Effector memory CD8-positive, alpha-beta T cell (primary cell): ENCODE measurements around the gene HECW1.
A peak's percentile ranks its signal among the peaks of the same experiment; 100 is the strongest.
"Not testable (repeated sequence)": the region's sequence is repeated elsewhere in the genome, so short reads cannot be mapped to it uniquely, and the experiment has no call there.

Source experiments
- ATAC-seq: fragments of 150-1000 bp; cut with Tn5 transposase; replicated peaks from 2 replicates; pipeline ENCODE4 v1.10.0; 2021; ENCODE audit warnings: mild to moderate bottlenecking, moderate library complexity
- DNase-seq, 3 experiments: peaks; one replicate each; pipeline ENCODE4 v3.0.0; 2021
- H3K27ac Mint-ChIP-seq, 2 donors: one replicate each; pipeline ENCODE4 v1.8.0; 2022; ENCODE audit warnings: mild to moderate bottlenecking in 2 of 2, mixed read lengths in 2 of 2, moderate library complexity in 2 of 2
- H3K27me3 Mint-ChIP-seq, 2 donors: one replicate each; pipeline ENCODE4 v1.8.0; 2022; ENCODE audit warnings: mixed read lengths in 2 of 2
- H3K36me3 Mint-ChIP-seq: one replicate; pipeline ENCODE4 v1.8.0; 2022; ENCODE audit warnings: mild to moderate bottlenecking, moderate library complexity, mixed read lengths; ENCODE audit not compliant: insufficient read depth
- H3K4me1 Mint-ChIP-seq, 2 donors: one replicate each; pipeline ENCODE4 v1.8.0; 2022; ENCODE audit warnings: low read depth in 2 of 2, mixed read lengths in 2 of 2
- H3K4me3 Mint-ChIP-seq, 2 donors: one replicate each; pipeline ENCODE4 v1.8.0; 2022; ENCODE audit warnings: mild to moderate bottlenecking in 2 of 2, mixed read lengths in 2 of 2, moderate library complexity in 2 of 2
- H3K9me3 Mint-ChIP-seq, 2 donors: one replicate each; pipeline ENCODE4 v1.8.0; 2022; ENCODE audit warnings: mixed read lengths in 2 of 2

Gene HECW1

GRCh38 chr7:43583424-43584194 is 471.2 kb downstream of the HECW1 start:
- peaks cover 17 to 38% of the 10 kb centered on the region in 2 donors for H3K4me1 Mint-ChIP-seq
- peak overlapping the region; percentile 98 to 99 for H3K27ac Mint-ChIP-seq
- H3K27me3 Mint-ChIP-seq: peaks cover 0 to 11% of the 10 kb centered on the region in 2 donors
- ATAC-seq (peak; percentile 30), DNase-seq (peak; percentile 60 to 73 (median 67))
- H3K36me3 Mint-ChIP-seq: peaks cover 62% of the 10 kb centered on the region
- peak overlapping the region; percentile 92 to 96 for H3K4me3 Mint-ChIP-seq
- H3K9me3 Mint-ChIP-seq: no peaks in the 10 kb centered on the region

- Mint-ChIP-seq H3K27me3 (peaks cover 0 to 11% of the 10 kb centered on the region in 2 donors), H3K4me1 (peaks cover 20 to 42% of the 10 kb centered on the region in 2 donors), H3K27ac (peak overlapping the region; percentile 98 to 99), H3K9me3 (no peaks in the 10 kb centered on the region), H3K36me3 (peaks cover 65% of the 10 kb centered on the region), H3K4me3 (peak overlapping the region; percentile 92 to 96)
- DNase-seq (peak; percentile 27 to 44 (median 34)), ATAC-seq (no peak)
Measured at GRCh38 chr7:43584195-43584586, 471.7 kb downstream of the HECW1 start.

- not testable (repeated sequence) for DNase-seq
Measured at GRCh38 chr7:43584733-43585132, 472.3 kb downstream of the HECW1 start.

GRCh38 chr7:43585562-43585961 is 473.1 kb downstream of the HECW1 start:
- Mint-ChIP-seq H3K4me1 (peaks cover 32 to 54% of the 10 kb centered on the region in 2 donors), H3K27me3 (peaks cover 0 to 11% of the 10 kb centered on the region in 2 donors), H3K27ac (peak overlapping the region; percentile 98 to 99), H3K4me3 (peak overlapping the region; percentile 92 to 96), H3K36me3 (peaks cover 75% of the 10 kb centered on the region), H3K9me3 (no peaks in the 10 kb centered on the region)
- DNase-seq (peak in 1 of 3 experiments; percentile 26), ATAC-seq (no peak)

More at GRCh38 chr7:43584733-43585132, 472.3 kb downstream of the HECW1 start:
- not testable (repeated sequence) for H3K9me3 Mint-ChIP-seq, ATAC-seq
- Mint-ChIP-seq H3K36me3 (peaks cover 69% of the 10 kb centered on the region), H3K27ac (peak overlapping the region; percentile 98 to 99), H3K4me3 (peak overlapping the region; percentile 92 to 96), H3K27me3 (peaks cover 0 to 11% of the 10 kb centered on the region in 2 donors), H3K4me1 (peaks cover 25 to 48% of the 10 kb centered on the region in 2 donors)

- peak overlapping the region; percentile 92 to 96 for H3K4me3 Mint-ChIP-seq
- H3K27me3 Mint-ChIP-seq: peaks cover 0 to 9% of the 10 kb centered on the region in 2 donors
- peaks cover 37 to 62% of the 10 kb centered on the region in 2 donors for H3K4me1 Mint-ChIP-seq
- H3K27ac Mint-ChIP-seq: peak overlapping the region; percentile 98 to 99
- H3K36me3 Mint-ChIP-seq: peaks cover 77% of the 10 kb centered on the region
- H3K9me3 Mint-ChIP-seq: no peaks in the 10 kb centered on the region
- DNase-seq: peak in 1 of 3 experiments; percentile 28
- ATAC-seq: peak; percentile 38
Measured at GRCh38 chr7:43586251-43586900, 473.9 kb downstream of the HECW1 start.

- Mint-ChIP-seq H3K9me3 (no peaks in the 10 kb centered on the region), H3K27ac (peak overlapping the region; percentile 85 to 89), H3K4me3 (peak overlapping the region; percentile 69 to 96), H3K36me3 (peaks cover 78% of the 10 kb centered on the region), H3K4me1 (peaks cover 50 to 71% of the 10 kb centered on the region in 2 donors), H3K27me3 (no peaks in the 10 kb centered on the region)
- ATAC-seq (no peak), DNase-seq (no peak)
Measured at GRCh38 chr7:43588477-43589132, 476.2 kb downstream of the HECW1 start.

GRCh38 chr7:43589133-43589478 is 476.7 kb downstream of the HECW1 start:
- no peak for ATAC-seq

GRCh38 chr7:43589728-43590127 is 477.3 kb downstream of the HECW1 start:
- H3K27ac Mint-ChIP-seq: peak overlapping the region; percentile 52 to 89
- DNase-seq (no peak), ATAC-seq (no peak)
- H3K36me3 Mint-ChIP-seq: peaks cover 78% of the 10 kb centered on the region
- peak overlapping the region; percentile 57 to 96 for H3K4me3 Mint-ChIP-seq
- H3K4me1 Mint-ChIP-seq: peaks cover 58 to 77% of the 10 kb centered on the region in 2 donors
- no peaks in the 10 kb centered on the region for H3K27me3 Mint-ChIP-seq
- no peaks in the 10 kb centered on the region for H3K9me3 Mint-ChIP-seq

More at GRCh38 chr7:43589133-43589478, 476.7 kb downstream of the HECW1 start:
- Mint-ChIP-seq H3K4me1 (peaks cover 54 to 71% of the 10 kb centered on the region in 2 donors), H3K27me3 (no peaks in the 10 kb centered on the region), H3K36me3 (peaks cover 78% of the 10 kb centered on the region), H3K4me3 (peak overlapping the region; percentile 45 to 96), H3K27ac (peak overlapping the region; percentile 85 to 89), H3K9me3 (no peaks in the 10 kb centered on the region)
- DNase-seq: no peak

GRCh38 chr7:43590862-43591557 is 478.6 kb downstream of the HECW1 start:
- Mint-ChIP-seq H3K27ac (peak overlapping the region; percentile 52 to 89), H3K4me3 (peak overlapping the region; percentile 62 to 96), H3K9me3 (no peaks in the 10 kb centered on the region), H3K4me1 (peaks cover 65 to 80% of the 10 kb centered on the region in 2 donors), H3K36me3 (peaks cover 78% of the 10 kb centered on the region), H3K27me3 (no peaks in the 10 kb centered on the region)
- DNase-seq: no peak
- ATAC-seq: no peak

GRCh38 chr7:43591558-43592180 is 479.2 kb downstream of the HECW1 start:
- ATAC-seq (no peak), DNase-seq (no peak)
- H3K4me1 Mint-ChIP-seq: peaks cover 63 to 78% of the 10 kb centered on the region in 2 donors
- peak overlapping the region; percentile 62 to 96 for H3K4me3 Mint-ChIP-seq
- no peaks in the 10 kb centered on the region for H3K9me3 Mint-ChIP-seq
- peak overlapping the region; percentile 52 to 89 for H3K27ac Mint-ChIP-seq
- H3K36me3 Mint-ChIP-seq: peaks cover 78% of the 10 kb centered on the region
- no peaks in the 10 kb centered on the region for H3K27me3 Mint-ChIP-seq

- Mint-ChIP-seq H3K9me3 (no peaks in the 10 kb centered on the region), H3K4me3 (peak overlapping the region; percentile 62 to 96), H3K4me1 (peaks cover 60 to 77% of the 10 kb centered on the region in 2 donors), H3K27me3 (no peaks in the 10 kb centered on the region), H3K27ac (peak overlapping the region; percentile 52 to 89), H3K36me3 (peaks cover 78% of the 10 kb centered on the region)
- no peak for DNase-seq
- no peak for ATAC-seq
Measured at GRCh38 chr7:43592326-43592725, 479.9 kb downstream of the HECW1 start.

- Mint-ChIP-seq H3K36me3 (peaks cover 82% of the 10 kb centered on the region), H3K9me3 (no peaks in the 10 kb centered on the region), H3K4me1 (peaks cover 59 to 76% of the 10 kb centered on the region in 2 donors), H3K27ac (peak overlapping the region; percentile 52 to 89), H3K4me3 (peak overlapping the region in 1 of 2 donors; percentile 96), H3K27me3 (no peaks in the 10 kb centered on the region)
- DNase-seq (no peak), ATAC-seq (no peak)
Measured at GRCh38 chr7:43593010-43593409, 480.6 kb downstream of the HECW1 start.
